NT2/D1 (cell line): ENCODE data around the gene TBC1D25.
"Not testable (repeated sequence)": the region's sequence is repeated elsewhere in the genome, so short reads cannot be mapped to it uniquely, and the experiment has no call there.

Experiments
- SUZ12 ChIP-seq: IDR thresholded peaks from 2 replicates; pipeline ENCODE4 v1.6.1; 2011; ENCODE audit not compliant: insufficient read length, insufficient read depth; ENCODE audit errors: extremely low read depth
- YY1 ChIP-seq: IDR thresholded peaks from 2 replicates; pipeline ENCODE4 v1.6.1; 2011; ENCODE audit not compliant: insufficient read length, insufficient read depth
- ZNF274 ChIP-seq: IDR thresholded peaks from 2 replicates; pipeline ENCODE4 v1.6.1; 2011; ENCODE audit warnings: mild to moderate bottlenecking, low read depth, low read length

DNA sequence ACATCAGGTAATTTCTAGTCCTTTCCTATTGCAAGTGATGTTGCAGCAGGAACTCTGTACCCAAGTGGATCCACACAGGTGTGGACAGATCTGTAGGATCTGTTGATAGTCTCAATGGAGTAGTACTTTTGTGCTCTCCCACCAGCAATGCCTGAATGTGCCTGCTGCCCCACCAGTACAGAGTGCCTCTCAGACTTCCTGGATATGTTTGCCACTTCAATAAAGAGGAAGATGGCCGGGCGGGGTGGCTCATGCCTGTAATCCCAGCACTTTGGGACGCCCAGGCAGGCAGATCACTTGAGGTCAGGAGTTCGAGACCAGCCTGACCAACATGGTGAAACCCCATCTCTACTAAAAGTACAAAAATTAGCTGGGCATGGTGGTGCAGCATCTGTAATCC lies 20.0 kb upstream of the TBC1D25 start:
- not testable (repeated sequence) for TF ChIP-seq YY1, ZNF274, SUZ12
